Measurements from ENCODE around the gene TMC2. TPM values are rescaled to one million over a fixed set of nuclear protein-coding genes. Genes with fewer than 3 reads are reported as not detected.
A peak's percentile ranks its signal among the peaks of the same experiment; 100 is the strongest.
"Not testable (repeated sequence)": the region's sequence is repeated elsewhere in the genome, so short reads cannot be mapped to it uniquely, and the experiment has no call there.

Gene TMC2
- not detected in 2 replicates for total RNA-seq (2014; rRNA removed; shearing (Covaris generic); ENCODE audit: low replicate concordance)

- Histone ChIP-seq H3K9me2 (replicated peaks; ENCODE audit: insufficient read depth, low read length) (no peaks in the 10 kb centered on the region), H4K20me1 (ENCODE audit: insufficient read depth, low read depth, low read length) (no peaks in the 10 kb centered on the region), H3K4me2 (ENCODE audit: low read depth, low read length, poor library complexity, severe bottlenecking) (no peak within 1 kb of the TSS), H3K9ac (ENCODE audit: low read length) (no peak within 1 kb of the TSS), H3K4me1 (ENCODE audit: low read length) (no peaks in the 10 kb centered on the region), H3K79me2 (ENCODE audit: low read length) (no peaks in the 10 kb centered on the region), H3K9me3 (ENCODE audit: low read length) (no peaks in the 10 kb centered on the region), H3K36me3 (ENCODE audit: insufficient read depth, low read length) (no peaks in the 10 kb centered on the region), H3K27ac (ENCODE audit: low read length) (no peak within 1 kb of the TSS), H3K27me3 (ENCODE audit: low read length) (no peaks in the 10 kb centered on the region), H2AFZ (ENCODE audit: low read length) (no peak within 1 kb of the TSS), H3K4me3 (ENCODE audit: low read length) (no peak within 1 kb of the TSS)
- DNase-seq: no peak
Measured at GRCh38 chr20:2536560-2536986, at the start of gene TMC2. TMC2 (plus strand) TSS chr20:2536573; CDS start chr20:2536622, 49 bp downstream.

- H4K20me1 ChIP-seq (ENCODE audit: insufficient read depth, low read depth, low read length); H3K4me1 ChIP-seq (ENCODE audit: low read length); H3K27me3 ChIP-seq (ENCODE audit: low read length); H3K4me2 ChIP-seq (ENCODE audit: low read depth, low read length, poor library complexity, severe bottlenecking); H3K9ac ChIP-seq (ENCODE audit: low read length); H3K27ac ChIP-seq (ENCODE audit: low read length); H3K4me3 ChIP-seq (ENCODE audit: low read length); H2AFZ ChIP-seq (ENCODE audit: low read length); H3K9me2 ChIP-seq (replicated peaks; ENCODE audit: insufficient read depth, low read length); H3K9me3 ChIP-seq (ENCODE audit: low read length); DNase-seq: not testable (repeated sequence)
- peaks cover 13% of the 10 kb centered on the region; the same call in 1 of the 2 replicates for H3K36me3 ChIP-seq (ENCODE audit: insufficient read depth, low read length)
- peaks cover 33% of the 10 kb centered on the region for H3K79me2 ChIP-seq (ENCODE audit: low read length)
Measured at GRCh38 chr20:2502808-2503384, 33.5 kb upstream of the TMC2 start.

GRCh38 chr20:2504803-2505202 lies 31.6 kb upstream of the TMC2 start:
- H3K4me3 ChIP-seq (ENCODE audit: low read length); H3K27me3 ChIP-seq (ENCODE audit: low read length); H3K9me3 ChIP-seq (ENCODE audit: low read length); H4K20me1 ChIP-seq (ENCODE audit: insufficient read depth, low read depth, low read length); H3K36me3 ChIP-seq (ENCODE audit: insufficient read depth, low read length); H2AFZ ChIP-seq (ENCODE audit: low read length); H3K9ac ChIP-seq (ENCODE audit: low read length); H3K9me2 ChIP-seq (replicated peaks; ENCODE audit: insufficient read depth, low read length); H3K27ac ChIP-seq (ENCODE audit: low read length); DNase-seq; H3K4me2 ChIP-seq (ENCODE audit: low read depth, low read length, poor library complexity, severe bottlenecking): not testable (repeated sequence)
- Histone ChIP-seq H3K79me2 (ENCODE audit: low read length) (peaks cover 39% of the 10 kb centered on the region), H3K4me1 (ENCODE audit: low read length) (peaks cover 15% of the 10 kb centered on the region)

GRCh38 chr20:2506426-2506825 lies 29.9 kb upstream of the TMC2 start:
- not testable (repeated sequence) for H3K36me3 ChIP-seq (ENCODE audit: insufficient read depth, low read length); H3K4me2 ChIP-seq (ENCODE audit: low read depth, low read length, poor library complexity, severe bottlenecking); H3K27ac ChIP-seq (ENCODE audit: low read length); H3K9me2 ChIP-seq (replicated peaks; ENCODE audit: insufficient read depth, low read length); H2AFZ ChIP-seq (ENCODE audit: low read length); DNase-seq; H3K9me3 ChIP-seq (ENCODE audit: low read length); H4K20me1 ChIP-seq (ENCODE audit: insufficient read depth, low read depth, low read length); H3K27me3 ChIP-seq (ENCODE audit: low read length); H3K4me3 ChIP-seq (ENCODE audit: low read length); H3K9ac ChIP-seq (ENCODE audit: low read length)
- Histone ChIP-seq H3K4me1 (ENCODE audit: low read length) (peaks cover 18% of the 10 kb centered on the region), H3K79me2 (ENCODE audit: low read length) (peaks cover 31% of the 10 kb centered on the region)

GRCh38 chr20:2507464-2507863 lies 28.9 kb upstream of the TMC2 start:
- H3K4me1 ChIP-seq (ENCODE audit: low read length): peaks cover 18% of the 10 kb centered on the region
- no peaks in the 10 kb centered on the region for H3K9me3 ChIP-seq (ENCODE audit: low read length)
- peak overlapping the region; percentile 84 for H3K9ac ChIP-seq (ENCODE audit: low read length)
- peaks cover 29% of the 10 kb centered on the region for H3K79me2 ChIP-seq (ENCODE audit: low read length)
- H3K27me3 ChIP-seq (ENCODE audit: low read length): no peaks in the 10 kb centered on the region
- peak; percentile 47 for DNase-seq
- peak overlapping the region; percentile 88 for H3K4me2 ChIP-seq (ENCODE audit: low read depth, low read length, poor library complexity, severe bottlenecking)
- no peak overlapping the region for H3K27ac ChIP-seq (ENCODE audit: low read length)
- H3K36me3 ChIP-seq (ENCODE audit: insufficient read depth, low read length): no peaks in the 10 kb centered on the region
- peak overlapping the region; percentile 89 for H3K4me3 ChIP-seq (ENCODE audit: low read length)
- H3K9me2 ChIP-seq (replicated peaks; ENCODE audit: insufficient read depth, low read length): no peaks in the 10 kb centered on the region
- H2AFZ ChIP-seq (ENCODE audit: low read length): no peak overlapping the region
- H4K20me1 ChIP-seq (ENCODE audit: insufficient read depth, low read depth, low read length): no peaks in the 10 kb centered on the region

- Histone ChIP-seq H3K4me3 (ENCODE audit: low read length) (peak overlapping the region; percentile 89), H3K36me3 (ENCODE audit: insufficient read depth, low read length) (no peaks in the 10 kb centered on the region), H3K27ac (ENCODE audit: low read length) (peak overlapping the region; percentile 27; the same call in 1 of the 2 replicates), H3K27me3 (ENCODE audit: low read length) (no peaks in the 10 kb centered on the region), H3K9me3 (ENCODE audit: low read length) (no peaks in the 10 kb centered on the region), H3K9ac (ENCODE audit: low read length) (peak overlapping the region; percentile 84), H3K79me2 (ENCODE audit: low read length) (peaks cover 25% of the 10 kb centered on the region), H4K20me1 (ENCODE audit: insufficient read depth, low read depth, low read length) (no peaks in the 10 kb centered on the region), H3K4me2 (ENCODE audit: low read depth, low read length, poor library complexity, severe bottlenecking) (peak overlapping the region; percentile 88), H3K4me1 (ENCODE audit: low read length) (peaks cover 18% of the 10 kb centered on the region), H3K9me2 (replicated peaks; ENCODE audit: insufficient read depth, low read length) (no peaks in the 10 kb centered on the region), H2AFZ (ENCODE audit: low read length) (peak overlapping the region; percentile 92; the same call in 1 of the 2 replicates)
- DNase-seq: peak; percentile 52
Measured at GRCh38 chr20:2507875-2508630, 28.3 kb upstream of the TMC2 start.

- Histone ChIP-seq H2AFZ (ENCODE audit: low read length) (peak within 1 kb of the TSS; percentile 92), H3K27ac (ENCODE audit: low read length) (peak within 1 kb of the TSS; percentile 43; the same call in 1 of the 2 replicates), H3K27me3 (ENCODE audit: low read length) (no peaks in the 10 kb centered on the region), H3K79me2 (ENCODE audit: low read length) (peaks cover 25% of the 10 kb centered on the region), H4K20me1 (ENCODE audit: insufficient read depth, low read depth, low read length) (no peaks in the 10 kb centered on the region), H3K36me3 (ENCODE audit: insufficient read depth, low read length) (no peaks in the 10 kb centered on the region), H3K4me1 (ENCODE audit: low read length) (peaks cover 18% of the 10 kb centered on the region), H3K9me3 (ENCODE audit: low read length) (no peaks in the 10 kb centered on the region), H3K9me2 (replicated peaks; ENCODE audit: insufficient read depth, low read length) (no peaks in the 10 kb centered on the region), H3K4me2 (ENCODE audit: low read depth, low read length, poor library complexity, severe bottlenecking) (peak within 1 kb of the TSS; percentile 88), H3K4me3 (ENCODE audit: low read length) (peak within 1 kb of the TSS; percentile 89), H3K9ac (ENCODE audit: low read length) (peak within 1 kb of the TSS; percentile 84)
- DNase-seq: peak; percentile 94
Measured at GRCh38 chr20:2508631-2509467, 27.5 kb upstream of the TMC2 start, which contains the start of gene ZNF343. ZNF343 (minus strand) TSS chr20:2508915; CDS start chr20:2493895, 15,020 bp downstream.

GRCh38 chr20:2509468-2509781 lies 26.9 kb upstream of the TMC2 start:
- Histone ChIP-seq H3K27me3 (ENCODE audit: low read length) (no peaks in the 10 kb centered on the region), H3K27ac (ENCODE audit: low read length) (no peak overlapping the region), H3K4me1 (ENCODE audit: low read length) (peaks cover 18% of the 10 kb centered on the region), H3K4me3 (ENCODE audit: low read length) (peak overlapping the region; percentile 89), H3K9me2 (replicated peaks; ENCODE audit: insufficient read depth, low read length) (no peaks in the 10 kb centered on the region), H3K36me3 (ENCODE audit: insufficient read depth, low read length) (no peaks in the 10 kb centered on the region), H3K4me2 (ENCODE audit: low read depth, low read length, poor library complexity, severe bottlenecking) (peak overlapping the region; percentile 88), H3K9me3 (ENCODE audit: low read length) (no peaks in the 10 kb centered on the region), H2AFZ (ENCODE audit: low read length) (peak overlapping the region; percentile 92), H3K79me2 (ENCODE audit: low read length) (peaks cover 22% of the 10 kb centered on the region), H3K9ac (ENCODE audit: low read length) (peak overlapping the region; percentile 84), H4K20me1 (ENCODE audit: insufficient read depth, low read depth, low read length) (no peaks in the 10 kb centered on the region)
- no peak for DNase-seq

All from Karpas-422 (cell line).